NT2/D1 (cell line): ENCODE data around the gene ITGAL.

Source experiments
- DNase-seq: peaks from one replicate; pipeline ENCODE4 v3.0.0-alpha.2; 2011; ENCODE audit warnings: low read depth, low spot score
- H3K27me3 ChIP-seq: 2 replicates; pipeline ENCODE4 v1.6.0; 2011; ENCODE audit warnings: mild to moderate bottlenecking; ENCODE audit not compliant: insufficient read length, insufficient read depth
- H3K36me3 ChIP-seq: 2 replicates; pipeline ENCODE4 v1.6.1; 2011; ENCODE audit warnings: mild to moderate bottlenecking, low read length, mixed read lengths; ENCODE audit not compliant: insufficient read depth, insufficient read length
- H3K4me1 ChIP-seq: 2 replicates; pipeline ENCODE4 v1.5.1; 2011; ENCODE audit not compliant: insufficient read depth, insufficient read length
- H3K4me3 ChIP-seq: 2 replicates; pipeline ENCODE4 v1.5.1; 2011; ENCODE audit warnings: low read depth; ENCODE audit not compliant: insufficient read length
- H3K9ac ChIP-seq: 2 replicates; pipeline ENCODE4 v1.6.0; 2011; ENCODE audit warnings: low read depth; ENCODE audit not compliant: insufficient read length
- H3K9me3 ChIP-seq: 2 replicates; pipeline ENCODE4 v1.5.1; 2011; ENCODE audit warnings: mild to moderate bottlenecking, low read length; ENCODE audit not compliant: insufficient read depth
- SUZ12 ChIP-seq: IDR thresholded peaks from 2 replicates; pipeline ENCODE4 v1.6.1; 2011; ENCODE audit not compliant: insufficient read length, insufficient read depth; ENCODE audit errors: extremely low read depth
- YY1 ChIP-seq: IDR thresholded peaks from 2 replicates; pipeline ENCODE4 v1.6.1; 2011; ENCODE audit not compliant: insufficient read length, insufficient read depth
- ZNF274 ChIP-seq: IDR thresholded peaks from 2 replicates; pipeline ENCODE4 v1.6.1; 2011; ENCODE audit warnings: mild to moderate bottlenecking, low read depth, low read length

ITGAL gene

DNA sequence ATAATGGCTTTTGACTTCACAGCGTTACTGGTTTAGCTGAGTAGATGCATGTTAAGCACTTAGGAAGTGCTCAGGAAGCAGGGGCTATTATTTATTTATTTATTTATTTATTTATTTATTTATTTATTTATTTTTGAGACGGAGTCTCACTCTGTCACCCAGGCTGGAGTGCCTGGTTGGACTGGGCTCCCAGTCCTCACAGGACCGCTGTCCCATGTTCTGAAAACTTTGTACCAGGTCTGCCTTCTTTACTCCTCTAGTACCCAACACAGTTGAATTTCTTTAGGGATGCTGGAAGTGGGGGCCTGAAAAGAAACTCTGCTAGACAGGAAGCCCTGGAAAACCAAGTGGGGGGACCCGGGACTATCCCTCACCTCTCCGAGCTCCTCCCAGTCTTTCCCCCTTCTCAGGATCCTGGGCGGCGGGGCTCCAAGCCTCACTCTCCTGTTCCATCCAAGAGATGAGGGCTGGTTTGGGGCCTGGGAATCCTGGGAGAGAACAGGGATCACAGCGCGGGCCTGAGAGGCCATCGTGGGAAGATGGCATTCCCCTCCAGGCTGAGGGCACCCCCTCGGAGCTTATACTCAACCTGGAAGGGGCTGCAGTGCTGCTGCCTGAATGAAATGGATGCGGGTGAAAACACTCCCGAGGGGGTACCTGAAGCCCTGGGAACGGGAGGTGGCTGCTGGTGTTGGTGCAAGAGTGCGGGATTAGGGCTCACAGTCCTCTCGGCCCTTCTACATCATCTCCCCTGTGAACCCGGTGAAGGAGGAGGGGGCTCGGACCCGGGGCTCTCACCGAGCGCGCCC lies 98.3 kb downstream of the ITGAL start:
- DNase-seq: no peak
- Histone ChIP-seq H3K27me3 (no peaks in the 10 kb centered on the region), H3K4me1 (peaks cover 6% of the 10 kb centered on the region), H3K9ac (peak overlapping the region; percentile 95), H3K36me3 (no peaks in the 10 kb centered on the region), H3K4me3 (peak overlapping the region; percentile 82), H3K9me3 (no peaks in the 10 kb centered on the region)
- TF ChIP-seq YY1 (no peak), SUZ12 (no peak), ZNF274 (no peak)

- peak; percentile 91 for DNase-seq
- Histone ChIP-seq H3K9me3 (no peaks in the 10 kb centered on the region), H3K27me3 (no peaks in the 10 kb centered on the region), H3K9ac (peak within 1 kb of the TSS; percentile 95), H3K4me1 (peaks cover 6% of the 10 kb centered on the region), H3K36me3 (peaks cover under 1% of the 10 kb centered on the region), H3K4me3 (peak within 1 kb of the TSS; percentile 82)
- TF ChIP-seq YY1: peak; percentile 95
- TF ChIP-seq SUZ12: no peak
- TF ChIP-seq ZNF274: no peak
These were observed 99.1 kb downstream of the ITGAL start, which contains the start of gene ZNF688 for GRCh38 chr16:30571445-30572322. TSS of gene ZNF688 (minus strand) at chr16:30571714. CDS start at chr16:30571629, 85 bp downstream.
